ENCODE measurements around the gene CCND1.

CCND1 gene

DNA sequence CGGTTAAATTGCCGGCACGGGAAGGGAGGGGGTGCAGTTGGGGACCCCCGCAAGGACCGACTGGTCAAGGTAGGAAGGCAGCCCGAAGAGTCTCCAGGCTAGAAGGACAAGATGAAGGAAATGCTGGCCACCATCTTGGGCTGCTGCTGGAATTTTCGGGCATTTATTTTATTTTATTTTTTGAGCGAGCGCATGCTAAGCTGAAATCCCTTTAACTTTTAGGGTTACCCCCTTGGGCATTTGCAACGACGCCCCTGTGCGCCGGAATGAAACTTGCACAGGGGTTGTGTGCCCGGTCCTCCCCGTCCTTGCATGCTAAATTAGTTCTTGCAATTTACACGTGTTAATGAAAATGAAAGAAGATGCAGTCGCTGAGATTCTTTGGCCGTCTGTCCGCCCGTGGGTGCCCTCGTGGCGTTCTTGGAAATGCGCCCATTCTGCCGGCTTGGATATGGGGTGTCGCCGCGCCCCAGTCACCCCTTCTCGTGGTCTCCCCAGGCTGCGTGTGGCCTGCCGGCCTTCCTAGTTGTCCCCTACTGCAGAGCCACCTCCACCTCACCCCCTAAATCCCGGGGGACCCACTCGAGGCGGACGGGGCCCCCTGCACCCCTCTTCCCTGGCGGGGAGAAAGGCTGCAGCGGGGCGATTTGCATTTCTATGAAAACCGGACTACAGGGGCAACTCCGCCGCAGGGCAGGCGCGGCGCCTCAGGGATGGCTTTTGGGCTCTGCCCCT, 529 bp upstream of the CCND1 start:
- H3K36me3 ChIP-seq = peaks cover 40% of the 10 kb centered on the region
- TF ChIP-seq CTCF (IDR thresholded peaks at IDR 0.05; ENCODE audit: low read depth, low read length) = no peak
- no peaks in the 10 kb centered on the region for H3K27me3 ChIP-seq
- DNase-seq = no peak
- peaks cover 11% of the 10 kb centered on the region for H3K4me1 ChIP-seq
- H3K9me3 ChIP-seq = no peaks in the 10 kb centered on the region
- H3K4me3 ChIP-seq (ENCODE audit: low read depth, low read length) = peak overlapping the region; percentile 95

DNA sequence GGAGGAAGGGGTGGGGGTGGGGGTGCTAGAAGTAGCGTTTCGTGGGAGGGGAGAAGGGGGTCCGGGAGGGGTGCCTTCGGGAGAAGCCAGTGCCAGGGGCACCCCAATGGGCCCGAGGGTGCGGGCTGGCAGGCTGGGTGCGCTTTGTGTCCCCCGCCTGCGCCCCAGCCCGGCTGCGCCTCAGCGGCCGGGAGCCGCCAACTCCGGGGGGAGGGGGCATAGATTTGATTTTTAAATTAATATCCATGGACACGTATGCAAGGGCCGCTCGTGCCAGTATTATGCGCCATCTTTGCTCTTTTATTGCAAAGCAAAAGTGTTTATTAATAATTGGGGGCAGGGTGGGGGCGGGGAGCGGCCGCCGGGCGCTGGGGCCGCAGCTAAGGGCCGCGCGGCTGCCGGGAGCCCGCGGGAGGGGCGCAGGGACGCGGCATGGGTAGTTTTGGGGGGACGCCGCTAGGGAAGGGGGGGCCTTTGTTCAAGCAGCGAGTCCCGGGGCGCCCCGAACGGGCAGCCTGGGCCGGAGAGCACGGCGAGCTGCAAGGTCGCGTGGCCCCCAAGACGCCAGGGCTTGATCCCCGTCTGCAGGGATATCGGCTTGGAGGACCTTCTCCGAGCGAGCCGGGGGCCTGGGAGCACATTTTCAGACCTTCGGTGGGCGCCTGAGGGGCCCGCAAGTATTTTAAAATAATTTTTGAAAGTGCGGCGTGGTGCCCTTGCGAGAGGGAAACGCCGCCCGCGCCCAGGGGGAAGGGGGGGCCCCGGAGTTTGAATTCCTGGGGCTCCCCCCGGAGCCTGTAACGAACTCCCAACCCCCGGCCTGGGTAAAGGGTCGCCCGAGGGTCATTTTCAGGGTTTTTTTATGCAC, 959 bp downstream of the CCND1 start:
- Histone ChIP-seq H3K4me1 (peaks cover 20% of the 10 kb centered on the region), H3K27me3 (no peaks in the 10 kb centered on the region)
- no peak for DNase-seq

GRCh38 chr11:69642549-69642912, 1.6 kb downstream of the CCND1 start:
- DNase-seq = no peak
- H3K36me3 ChIP-seq = peaks cover 61% of the 10 kb centered on the region
- H3K27me3 ChIP-seq = no peaks in the 10 kb centered on the region
- no peaks in the 10 kb centered on the region for H3K9me3 ChIP-seq
- no peak for TF ChIP-seq CTCF (IDR thresholded peaks at IDR 0.05; ENCODE audit: low read depth, low read length)
- peaks cover 20% of the 10 kb centered on the region for H3K4me1 ChIP-seq
- peak overlapping the region; percentile 95 for H3K4me3 ChIP-seq (ENCODE audit: low read depth, low read length)

More for the DNA sequence above, 959 bp downstream of the CCND1 start:
- peaks cover 55% of the 10 kb centered on the region for H3K36me3 ChIP-seq
- peak overlapping the region; percentile 95 for H3K4me3 ChIP-seq (ENCODE audit: low read depth, low read length)
- TF ChIP-seq CTCF (IDR thresholded peaks at IDR 0.05; ENCODE audit: low read depth, low read length) = no peak
- no peaks in the 10 kb centered on the region for H3K9me3 ChIP-seq

- Histone ChIP-seq H3K4me3 (ENCODE audit: low read depth, low read length) (peak overlapping the region; percentile 95), H3K4me1 (peaks cover 20% of the 10 kb centered on the region), H3K9me3 (no peaks in the 10 kb centered on the region), H3K36me3 (peaks cover 66% of the 10 kb centered on the region), H3K27me3 (no peaks in the 10 kb centered on the region)
- TF ChIP-seq CTCF (IDR thresholded peaks at IDR 0.05; ENCODE audit: low read depth, low read length) = peak; percentile 72
- peak; percentile 89 for DNase-seq
Observed at GRCh38 chr11:69642913-69643632, 2.1 kb downstream of the CCND1 start.

DNA sequence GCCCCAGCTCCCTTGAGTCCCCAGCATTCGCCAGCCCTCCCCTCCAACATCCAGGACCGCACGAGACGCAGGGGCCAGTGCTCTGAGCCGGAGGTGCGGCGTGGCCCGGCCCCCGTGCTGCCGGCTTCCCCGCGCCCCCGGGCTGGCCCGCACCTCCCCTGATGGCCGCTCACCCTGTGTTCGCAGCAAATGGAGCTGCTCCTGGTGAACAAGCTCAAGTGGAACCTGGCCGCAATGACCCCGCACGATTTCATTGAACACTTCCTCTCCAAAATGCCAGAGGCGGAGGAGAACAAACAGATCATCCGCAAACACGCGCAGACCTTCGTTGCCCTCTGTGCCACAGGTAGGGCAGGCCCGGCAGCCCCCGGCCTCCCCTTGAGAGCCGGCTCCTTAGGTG, 2.7 kb downstream of the CCND1 start:
- Histone ChIP-seq H3K27me3 (no peaks in the 10 kb centered on the region), H3K4me1 (peaks cover 26% of the 10 kb centered on the region), H3K9me3 (no peaks in the 10 kb centered on the region), H3K36me3 (peaks cover 72% of the 10 kb centered on the region), H3K4me3 (ENCODE audit: low read depth, low read length) (peak overlapping the region; percentile 95)
- TF ChIP-seq CTCF (IDR thresholded peaks at IDR 0.05; ENCODE audit: low read depth, low read length) = no peak
- DNase-seq = no peak

Measured in BE2C (cell line).